Anterior cingulate cortex (tissue), 58 donors: ENCODE data around the gene KIZ.

ENCODE experiments used
- DNase-seq, 58 donors: peaks; one replicate each; lab custom pipeline; 2025; lab: John Stamatoyannopoulos, UW

The KIZ gene, protein sequence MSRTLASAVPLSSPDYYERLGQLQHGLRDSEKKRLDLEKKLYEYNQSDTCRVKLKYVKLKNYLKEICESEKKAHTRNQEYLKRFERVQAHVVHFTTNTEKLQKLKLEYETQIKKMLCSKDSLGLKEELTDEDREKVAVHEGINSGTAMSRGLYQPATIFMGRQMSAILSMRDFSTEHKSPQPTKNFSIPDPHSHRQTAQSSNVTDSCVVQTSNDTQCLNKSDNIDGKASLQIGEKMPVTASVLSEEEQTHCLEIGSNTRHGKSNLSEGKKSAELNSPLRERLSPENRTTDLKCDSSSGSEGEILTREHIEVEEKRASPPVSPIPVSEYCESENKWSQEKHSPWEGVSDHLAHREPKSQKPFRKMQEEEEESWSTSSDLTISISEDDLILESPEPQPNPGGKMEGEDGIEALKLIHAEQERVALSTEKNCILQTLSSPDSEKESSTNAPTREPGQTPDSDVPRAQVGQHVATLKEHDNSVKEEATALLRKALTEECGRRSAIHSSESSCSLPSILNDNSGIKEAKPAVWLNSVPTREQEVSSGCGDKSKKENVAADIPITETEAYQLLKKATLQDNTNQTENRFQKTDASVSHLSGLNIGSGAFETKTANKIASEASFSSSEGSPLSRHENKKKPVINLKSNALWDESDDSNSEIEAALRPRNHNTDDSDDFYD

DNA sequence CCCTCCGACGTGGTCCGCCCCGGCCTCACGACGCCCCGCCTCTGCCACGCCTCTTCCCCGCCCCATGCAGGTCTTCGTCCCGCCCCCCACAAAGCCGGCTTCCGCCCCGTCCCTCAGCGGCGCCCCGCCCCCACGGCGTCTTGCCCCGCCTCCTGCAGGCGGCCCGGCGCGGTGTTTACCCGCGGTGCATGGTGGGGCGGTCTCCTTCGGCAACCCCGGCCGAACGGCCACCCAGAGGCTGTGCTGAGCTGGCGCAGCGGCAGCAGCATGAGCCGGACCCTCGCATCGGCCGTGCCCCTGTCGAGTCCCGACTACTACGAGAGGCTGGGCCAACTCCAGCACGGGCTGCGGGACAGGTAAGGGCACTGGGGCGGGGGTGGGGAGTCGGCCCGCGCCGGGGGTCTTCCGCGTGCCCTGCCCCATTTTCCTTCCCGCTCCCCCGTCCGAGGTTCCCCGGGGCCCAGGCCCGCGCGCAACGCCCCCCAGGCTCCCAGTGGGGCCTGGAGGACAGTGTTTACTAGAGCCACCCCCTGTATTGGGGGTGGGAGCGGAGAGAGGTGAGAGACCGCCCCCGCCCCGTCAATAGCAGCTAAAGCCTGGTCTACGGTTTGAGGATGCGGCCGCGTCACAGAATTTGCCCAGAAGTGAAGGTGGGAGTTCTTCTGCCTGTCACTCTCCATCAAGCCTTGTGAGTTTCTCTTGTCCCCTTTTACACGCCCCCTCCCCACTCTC lies at the start of gene KIZ:
KIZ (plus strand) TSS at position 234 of the 732 bp plus-strand sequence; CDS start at position 268, 34 bp downstream.
- DNase-seq = peak; percentile 61 to 97 (median 94)

GRCh38 chr20:21077809-21078345 lies 48.0 kb upstream of the KIZ start:
- DNase-seq = no peak

DNA sequence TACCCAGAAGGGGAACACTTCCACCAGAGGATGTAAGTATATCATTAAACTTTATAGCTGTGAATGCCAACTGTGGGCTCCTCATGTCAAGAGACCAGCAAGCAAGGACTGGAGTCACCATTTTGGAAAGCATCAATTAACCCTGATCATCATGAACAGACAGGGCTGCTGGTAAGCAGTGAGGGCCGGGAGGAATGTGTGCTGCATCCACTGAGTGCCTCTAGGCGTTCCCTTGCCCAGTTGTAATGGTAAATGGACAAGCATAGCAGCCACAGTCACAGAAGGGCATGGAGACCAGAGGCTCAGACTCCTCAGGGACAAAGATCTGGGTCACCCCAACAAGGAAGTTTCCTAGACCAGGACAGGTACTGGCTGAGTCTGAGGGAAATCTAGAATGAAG lies 43.3 kb upstream of the KIZ start:
- no peak for DNase-seq

GRCh38 chr20:21083825-21084325 lies 42.0 kb upstream of the KIZ start:
- DNase-seq = no peak

DNA sequence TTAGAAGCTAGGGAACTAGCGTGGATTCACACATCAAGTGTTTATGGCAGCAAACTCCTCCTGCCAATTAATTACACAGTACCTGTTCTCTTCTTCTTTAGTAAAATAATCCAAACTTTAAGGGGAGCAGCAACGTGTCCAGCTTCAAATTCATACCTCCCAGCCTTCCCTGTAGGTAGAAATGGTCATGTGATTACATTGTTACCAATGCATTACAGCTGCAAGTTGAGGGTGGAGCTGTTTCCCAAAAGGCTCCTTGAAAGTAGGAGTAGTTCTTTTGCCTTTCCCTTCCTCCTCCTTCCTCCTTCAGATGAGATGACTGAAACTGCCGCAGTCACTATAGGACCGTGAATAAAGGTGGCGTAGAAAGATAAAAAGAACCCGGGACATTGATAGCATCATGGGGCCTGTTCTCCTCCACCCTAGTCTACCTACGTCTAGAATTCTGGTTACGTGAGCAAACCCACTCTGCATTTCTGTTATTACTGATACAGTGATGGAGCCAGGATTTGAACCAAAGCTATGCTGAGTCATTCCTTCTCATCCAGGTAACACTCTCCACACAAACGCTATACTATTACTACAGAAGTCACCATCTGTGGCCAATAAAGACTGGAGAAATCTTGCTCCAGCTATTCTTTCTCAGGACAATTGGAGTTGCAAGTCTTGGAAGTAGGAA lies 37.9 kb upstream of the KIZ start:
- DNase-seq = no peak

GRCh38 chr20:21089391-21089790 lies 36.5 kb upstream of the KIZ start:
- DNase-seq = no peak

DNA sequence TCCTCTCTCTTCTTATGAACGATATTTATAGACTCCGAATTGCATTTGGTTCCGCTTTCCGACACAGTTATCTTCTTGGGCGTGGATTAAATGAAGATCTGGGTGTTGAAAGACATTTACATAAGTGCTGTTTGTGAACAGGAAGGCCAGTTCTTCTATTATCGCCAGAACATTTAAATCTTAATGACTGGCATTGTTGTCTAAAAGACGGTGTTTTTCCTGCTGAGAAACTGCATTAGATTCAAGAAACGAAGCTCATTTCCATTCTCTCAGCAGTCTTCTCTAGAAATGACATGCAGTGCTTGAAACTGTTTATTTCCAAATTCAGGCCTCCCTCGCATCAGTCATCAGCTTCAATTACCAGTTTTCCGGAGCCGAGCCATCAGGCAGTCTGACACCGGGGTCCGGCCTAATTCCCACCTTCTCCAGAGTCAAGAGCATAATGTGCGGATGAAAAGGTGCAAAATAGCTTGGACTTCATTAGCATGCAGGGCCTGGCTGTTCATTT lies 35.7 kb upstream of the KIZ start:
- DNase-seq = peak in 3 of 58 donors; percentile 6 to 15 (median 11)

DNA sequence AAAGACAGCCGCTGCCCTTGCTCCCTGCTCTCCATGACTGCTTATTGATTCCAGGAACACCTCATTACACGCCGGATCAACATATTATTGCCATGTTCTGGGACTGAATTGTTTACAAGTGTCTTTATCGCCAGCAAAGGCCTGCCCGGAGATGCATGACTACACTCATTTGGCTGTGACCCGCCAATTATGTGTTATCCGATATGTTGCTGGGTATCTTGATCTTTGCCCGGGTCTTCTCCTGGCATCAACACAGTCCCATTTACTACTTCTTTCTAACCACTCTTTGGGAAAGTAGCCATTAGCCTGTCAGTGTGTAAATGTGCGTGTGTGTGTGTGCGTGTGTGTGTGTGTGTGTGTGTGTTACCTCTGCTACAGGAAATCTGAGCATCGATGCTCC lies 35.2 kb upstream of the KIZ start:
- DNase-seq = no peak

- DNase-seq = no peak
Observed at GRCh38 chr20:21092806-21093205, 33.1 kb upstream of the KIZ start.

- DNase-seq = peak in 22 of 58 donors; percentile 6 to 71 (median 28)
Observed at GRCh38 chr20:21096321-21097043, 29.4 kb upstream of the KIZ start.

DNA sequence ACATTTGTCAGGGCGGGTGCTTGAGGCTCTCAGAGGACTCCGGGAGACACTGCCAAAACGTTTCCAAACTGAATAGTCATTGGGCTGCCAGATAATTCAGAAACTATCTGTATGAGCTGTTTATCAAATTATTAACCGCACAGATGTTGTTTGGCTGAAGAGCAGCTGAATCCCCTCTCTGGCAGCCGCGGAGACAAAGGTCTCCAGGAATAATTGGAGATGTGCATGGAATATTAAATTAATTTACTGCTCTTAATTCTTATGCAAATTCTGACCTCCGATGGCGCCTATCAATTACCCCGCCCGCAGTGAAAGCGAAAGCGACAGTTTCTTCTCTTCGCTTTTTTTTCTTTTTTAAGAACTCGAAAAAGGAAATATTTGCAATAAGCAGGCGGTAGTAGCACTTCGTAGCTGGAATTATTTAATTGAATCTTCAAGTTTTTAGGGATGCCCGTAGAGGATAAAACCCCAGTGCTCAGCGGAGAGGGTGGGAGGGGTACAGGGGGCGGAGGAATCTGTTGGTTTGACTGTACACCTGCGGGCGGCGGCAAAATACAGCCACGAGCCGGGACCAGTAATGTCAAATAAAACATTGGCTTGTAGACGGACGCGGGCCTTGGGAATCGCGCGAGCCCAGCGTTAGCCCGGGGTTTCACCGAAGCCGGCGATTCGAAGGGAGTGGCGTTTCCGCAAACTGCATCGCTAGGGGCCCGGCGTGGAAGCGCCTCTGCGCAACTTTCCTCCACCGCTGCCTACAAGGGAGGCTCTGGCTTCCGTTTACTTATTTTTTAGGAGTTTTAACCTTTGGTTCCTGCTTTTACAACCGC lies 25.9 kb upstream of the KIZ start:
- DNase-seq = peak in 12 of 58 donors; percentile 15 to 43 (median 32)

- DNase-seq = peak in 6 of 58 donors; percentile 13 to 45 (median 26)
Observed at GRCh38 chr20:21100578-21101452, 25.1 kb upstream of the KIZ start.

DNA sequence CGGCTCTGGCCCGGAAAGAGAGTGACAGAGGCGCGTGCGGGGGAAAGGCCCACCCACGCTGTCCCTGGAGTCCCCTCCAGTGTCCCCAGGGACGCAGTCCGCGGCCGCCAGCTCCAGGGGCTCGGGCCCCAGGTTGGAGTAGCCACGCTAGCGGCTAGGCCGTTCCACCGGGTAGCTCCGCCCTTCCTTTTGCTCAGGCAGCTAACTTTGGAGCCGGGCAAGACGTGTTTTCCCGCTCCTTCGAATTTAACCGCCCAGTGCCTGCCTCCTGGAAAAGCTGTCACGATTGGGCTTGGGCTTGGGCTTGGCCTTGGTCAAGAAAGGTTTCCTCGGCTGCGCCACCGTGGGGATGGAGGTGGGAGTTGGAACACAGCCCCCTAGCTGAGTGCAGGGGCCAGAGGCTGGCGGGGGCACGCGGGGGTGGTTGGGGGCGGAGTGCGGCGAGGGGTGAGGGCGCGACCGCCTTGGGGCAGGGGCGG lies 24.4 kb upstream of the KIZ start:
- peak in 4 of 58 donors; percentile 18 to 47 (median 46) for DNase-seq

DNA sequence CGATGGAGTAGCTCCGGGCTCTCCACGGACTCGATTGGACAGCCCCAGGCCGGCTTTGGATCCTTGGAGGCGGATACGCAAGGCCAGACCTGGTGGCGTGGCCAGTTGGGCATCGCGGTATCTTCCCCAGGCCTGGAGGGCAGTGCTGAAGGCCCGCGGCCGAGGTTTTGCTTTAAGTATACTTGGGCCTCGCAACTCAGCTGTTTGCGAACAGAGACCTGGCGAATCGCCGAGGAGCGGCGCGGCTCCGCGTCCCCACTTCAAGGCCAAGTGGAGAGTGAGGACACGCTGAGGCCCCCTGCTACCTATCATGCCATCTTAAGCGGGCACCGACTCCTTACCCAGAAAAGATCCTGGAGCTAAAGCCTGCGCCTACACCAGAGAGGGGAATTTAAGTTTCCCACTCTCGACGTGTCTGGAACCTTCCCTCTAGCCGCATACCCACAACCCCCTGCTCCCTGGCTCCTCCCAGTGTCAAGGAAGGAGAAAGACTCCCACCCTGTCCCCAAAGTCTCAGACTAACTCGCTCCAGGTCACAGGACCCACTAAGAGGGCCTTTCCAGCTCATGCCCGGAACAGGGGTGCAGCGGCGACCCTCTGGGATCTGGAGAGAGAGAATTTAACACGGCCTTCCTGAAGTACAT lies 23.8 kb upstream of the KIZ start:
- peak in 27 of 58 donors; percentile 8 to 64 (median 42) for DNase-seq

DNA sequence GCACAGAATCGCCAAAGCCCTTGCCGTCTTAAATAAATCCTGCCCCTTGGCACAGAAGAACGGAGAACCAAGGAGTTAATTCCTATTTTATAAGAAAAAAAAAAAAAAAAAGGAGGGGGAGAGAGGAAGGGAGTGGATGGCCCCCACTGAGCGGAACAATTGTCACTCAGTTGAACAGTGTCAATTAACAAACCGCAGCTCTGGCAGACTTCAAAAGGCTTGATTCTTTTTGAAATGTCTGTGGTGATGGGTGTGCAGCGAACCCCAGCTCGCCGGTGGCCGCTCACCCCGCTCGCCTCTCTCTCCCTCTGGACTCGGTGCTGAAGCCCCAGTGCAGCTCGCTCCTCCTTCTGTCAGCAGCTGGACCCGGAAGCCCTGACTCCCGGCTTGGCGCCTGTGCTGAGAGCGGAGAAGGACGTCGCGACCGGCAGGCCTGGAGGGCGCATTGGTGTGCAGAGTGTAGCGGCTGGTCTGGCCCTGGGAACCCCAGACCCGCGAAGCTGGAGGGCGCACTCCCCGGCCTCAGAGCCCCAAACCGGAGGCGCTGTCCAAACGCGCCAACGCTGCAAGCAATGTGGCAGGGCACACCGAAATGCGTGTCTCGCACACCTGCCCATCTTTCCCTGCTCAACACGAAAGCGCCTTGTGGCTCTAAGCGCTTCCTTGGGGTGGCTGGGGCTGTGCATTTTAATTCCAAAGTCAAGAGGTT lies 23.1 kb upstream of the KIZ start:
- DNase-seq = peak in 31 of 58 donors; percentile 9 to 65 (median 43)
